GM12873 (cell line): Measurements from ENCODE around the gene DPP9.

Experiments used
- TF ChIP-seq, protein P1 (sequence below): IDR thresholded peaks from 2 replicates; pipeline ENCODE4 v1.5.1; 2012; ENCODE audit warnings: low read depth, mild to moderate bottlenecking, moderate library complexity, low read length, control low read depth; ENCODE audit not compliant: insufficient read depth; ENCODE audit errors: missing control alignments

DPP9 gene

DNA sequence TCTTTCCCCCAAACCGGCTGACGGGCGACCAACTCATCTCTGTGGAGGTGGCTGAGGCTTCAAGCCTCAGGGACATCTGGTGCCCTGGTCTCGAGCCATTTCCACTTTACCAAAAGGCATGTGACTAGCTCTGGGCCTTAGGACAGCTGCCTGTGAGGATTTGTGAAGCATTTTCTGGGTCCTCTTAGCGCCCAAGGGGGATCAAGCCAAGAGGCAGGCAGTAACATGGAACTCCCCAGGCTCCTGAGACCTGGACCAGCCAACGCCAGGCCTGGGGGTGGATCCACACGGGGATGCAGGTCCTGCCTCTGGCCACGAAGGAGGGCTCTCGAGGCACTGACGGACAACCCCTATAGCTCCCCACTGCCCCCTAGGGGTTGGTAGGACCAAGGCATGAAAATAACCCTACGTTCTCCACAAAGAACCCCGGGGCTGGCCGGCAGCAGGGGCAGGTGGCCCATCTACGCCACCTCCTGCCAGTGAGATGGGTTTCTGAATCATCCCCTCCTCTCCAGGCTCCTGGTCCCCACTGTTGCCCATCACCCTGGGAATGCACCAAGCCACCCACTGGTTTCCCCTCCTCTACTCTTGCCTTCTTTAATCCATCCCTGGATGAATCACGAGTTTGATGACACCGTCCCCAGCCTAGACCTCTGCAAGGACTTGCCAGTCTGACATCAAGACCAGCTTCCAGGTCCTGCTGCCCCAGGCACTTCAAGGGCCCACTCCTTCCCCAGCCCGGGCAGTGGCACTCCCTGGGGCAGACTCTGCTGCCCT, 46.5 kb downstream of the DPP9 start:
- TF ChIP-seq, protein P1, sequence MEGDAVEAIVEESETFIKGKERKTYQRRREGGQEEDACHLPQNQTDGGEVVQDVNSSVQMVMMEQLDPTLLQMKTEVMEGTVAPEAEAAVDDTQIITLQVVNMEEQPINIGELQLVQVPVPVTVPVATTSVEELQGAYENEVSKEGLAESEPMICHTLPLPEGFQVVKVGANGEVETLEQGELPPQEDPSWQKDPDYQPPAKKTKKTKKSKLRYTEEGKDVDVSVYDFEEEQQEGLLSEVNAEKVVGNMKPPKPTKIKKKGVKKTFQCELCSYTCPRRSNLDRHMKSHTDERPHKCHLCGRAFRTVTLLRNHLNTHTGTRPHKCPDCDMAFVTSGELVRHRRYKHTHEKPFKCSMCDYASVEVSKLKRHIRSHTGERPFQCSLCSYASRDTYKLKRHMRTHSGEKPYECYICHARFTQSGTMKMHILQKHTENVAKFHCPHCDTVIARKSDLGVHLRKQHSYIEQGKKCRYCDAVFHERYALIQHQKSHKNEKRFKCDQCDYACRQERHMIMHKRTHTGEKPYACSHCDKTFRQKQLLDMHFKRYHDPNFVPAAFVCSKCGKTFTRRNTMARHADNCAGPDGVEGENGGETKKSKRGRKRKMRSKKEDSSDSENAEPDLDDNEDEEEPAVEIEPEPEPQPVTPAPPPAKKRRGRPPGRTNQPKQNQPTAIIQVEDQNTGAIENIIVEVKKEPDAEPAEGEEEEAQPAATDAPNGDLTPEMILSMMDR: peak; percentile 73

DNA sequence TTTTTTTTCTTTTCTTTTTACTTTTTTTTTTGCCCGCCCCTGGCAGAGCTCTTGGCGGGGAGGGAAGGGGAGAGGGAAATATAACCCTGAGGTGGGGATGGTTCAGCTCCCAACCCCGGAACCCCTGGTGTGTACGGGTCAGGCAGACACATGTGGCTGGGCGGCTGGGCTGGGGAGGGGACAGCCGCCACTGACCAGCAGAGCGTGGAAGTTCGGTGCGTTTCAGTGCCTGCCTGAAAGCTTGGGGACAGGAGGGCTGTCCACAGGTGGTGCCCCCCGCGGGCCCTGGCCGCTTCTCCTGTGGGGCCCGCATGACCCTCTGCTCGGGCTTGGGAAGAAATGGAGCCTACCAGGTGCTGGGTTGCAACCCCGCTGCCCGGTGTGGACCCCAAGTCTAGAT, 48.3 kb downstream of the DPP9 start:
- TF ChIP-seq, protein P1: no peak

DNA sequence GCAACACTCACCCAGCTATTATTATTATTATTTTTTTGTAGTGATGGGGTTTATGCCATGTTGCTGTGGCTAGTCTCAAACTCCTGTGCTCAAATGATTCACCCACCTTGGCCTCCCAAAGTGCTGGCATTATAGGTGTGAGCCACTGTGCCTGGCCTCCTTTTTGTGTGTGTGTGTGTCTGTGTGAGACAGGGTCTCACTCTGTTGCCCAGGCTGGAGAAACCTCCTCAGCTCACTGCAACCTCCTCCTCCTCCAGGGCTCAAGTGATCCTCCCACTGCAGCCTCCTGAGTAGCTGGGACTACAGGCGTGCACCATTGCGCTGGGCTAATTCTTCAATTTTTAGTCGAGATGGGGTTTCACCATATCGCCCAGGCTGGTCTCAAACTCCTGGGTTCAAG, 49.9 kb downstream of the DPP9 start:
- TF ChIP-seq, protein P1: no peak

DNA sequence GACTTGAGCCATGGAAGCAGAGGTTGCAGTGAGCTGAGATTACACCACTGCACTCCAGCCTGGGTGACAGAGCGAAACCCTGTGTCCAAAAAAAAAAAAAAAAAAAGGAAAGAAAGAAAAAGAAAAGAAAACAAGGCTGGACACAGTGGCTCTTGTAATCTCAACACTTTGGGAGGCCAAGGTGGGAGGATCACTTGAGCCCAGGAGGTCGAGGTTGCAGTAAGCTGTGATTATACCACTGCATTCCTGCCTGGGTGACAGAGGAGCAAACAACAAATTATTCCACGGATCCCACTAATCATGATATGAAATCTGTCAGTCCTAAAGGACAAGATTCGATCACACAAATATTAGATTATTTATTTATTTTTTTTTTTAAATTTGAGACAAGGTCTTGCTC, 50.4 kb downstream of the DPP9 start:
- TF ChIP-seq, protein P1: no peak

DNA sequence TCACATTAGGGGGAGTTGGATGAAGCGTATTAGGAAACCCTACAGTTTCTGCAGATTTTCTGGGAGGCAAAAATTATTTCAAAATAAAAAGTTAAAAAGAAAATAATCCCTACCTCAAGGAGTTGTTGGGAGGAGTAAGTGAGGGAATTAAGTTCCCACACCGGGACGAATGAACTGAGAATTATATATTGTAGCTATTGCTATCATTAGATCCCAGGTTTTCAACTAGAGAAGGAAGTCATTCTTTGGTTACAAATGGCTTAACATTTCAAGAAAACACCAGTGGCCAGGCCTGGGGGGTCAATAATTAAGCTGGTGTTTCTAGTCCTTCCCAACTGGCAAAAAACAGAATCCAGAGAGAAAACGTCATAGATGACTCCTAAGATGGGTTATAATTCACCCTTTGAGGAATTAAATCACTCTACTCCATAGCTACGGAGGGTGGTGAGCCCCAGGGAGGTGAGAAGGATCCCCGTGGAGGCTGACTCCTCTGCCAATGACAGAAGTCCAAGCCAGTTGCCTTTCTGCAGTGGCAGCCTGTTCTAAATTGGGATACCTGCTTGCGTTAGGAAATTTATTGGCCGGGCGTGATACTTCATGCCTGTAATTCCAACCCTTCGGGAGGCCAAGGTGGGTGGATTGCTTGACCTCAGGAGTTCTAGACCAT, 52.3 kb downstream of the DPP9 start:
- TF ChIP-seq, protein P1: no peak

DNA sequence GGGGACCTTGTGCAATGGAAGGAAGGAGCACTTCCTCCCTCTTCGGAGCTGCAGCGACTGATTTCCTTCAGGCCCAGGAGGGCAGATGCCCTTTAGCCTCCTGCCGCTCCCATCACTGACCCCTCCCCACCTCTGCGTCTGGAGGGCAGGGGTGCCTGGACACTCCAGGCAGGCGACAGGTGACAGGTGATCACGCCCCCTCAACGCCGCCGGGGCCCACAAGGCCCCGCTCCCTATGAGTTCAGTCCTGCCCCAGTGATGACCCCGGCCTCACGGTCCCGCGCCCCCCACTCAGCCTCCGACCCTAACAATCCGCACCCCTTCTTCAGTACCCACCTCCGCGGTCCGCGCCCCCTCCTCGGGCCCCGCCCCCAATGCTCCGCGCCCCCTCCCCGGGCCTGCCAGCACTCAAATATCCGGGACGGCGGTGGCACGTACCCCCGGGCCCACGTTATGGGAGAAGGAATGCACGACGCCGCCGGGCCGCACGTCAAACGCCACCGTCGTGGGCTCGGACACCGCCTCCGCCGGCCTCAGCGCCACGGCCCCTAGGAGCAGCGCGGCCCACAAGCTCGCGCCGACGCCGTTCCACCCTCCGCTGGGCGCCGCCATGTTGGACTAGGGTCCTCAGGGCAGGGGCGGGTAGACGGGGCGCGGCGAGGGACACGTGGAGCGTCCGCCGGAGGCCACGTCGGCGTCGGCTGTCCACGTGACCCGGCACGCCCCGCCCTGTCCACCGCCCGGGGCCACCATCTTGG, 53.7 kb downstream of the DPP9 start, which contains the start of gene MYDGF:
Gene MYDGF, minus strand, starts transcription at position 620 of the 758 bp plus-strand sequence. Its CDS starts 8 bp downstream, at position 612.
- TF ChIP-seq, protein P1: no peak

DNA sequence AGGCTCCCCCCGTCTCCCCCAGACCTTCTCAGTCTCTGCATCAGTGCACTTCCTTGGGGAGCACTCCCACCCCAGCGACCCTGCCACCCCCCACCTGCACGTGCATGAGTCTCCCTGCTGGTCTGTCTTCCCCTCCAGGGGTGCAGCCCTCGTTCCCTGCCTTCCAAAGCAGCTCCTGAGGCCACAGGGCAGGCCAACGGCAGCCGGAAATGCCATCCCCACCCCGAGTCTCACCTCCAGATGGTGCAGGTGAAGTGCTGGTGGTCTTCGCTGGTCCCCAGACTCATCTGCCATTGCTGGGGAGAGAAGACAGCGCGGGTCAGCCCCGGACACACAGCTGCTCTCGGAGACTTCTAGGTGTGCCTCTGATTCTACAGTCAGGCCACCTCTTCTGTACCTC, 59.0 kb downstream of the DPP9 start:
- TF ChIP-seq, protein P1: no peak
